GM19463 (cell line): ENCODE measurements around the gene OSBPL1A.
"Not testable (repeated sequence)": the region's sequence is repeated elsewhere in the genome, so short reads cannot be mapped to it uniquely, and the experiment has no call there.

Source experiments
- ATAC-seq: cut with Tn5 transposase; IDR thresholded peaks from one replicate; pipeline ENCODE4 v1.9.1; 2021; ENCODE audit warnings: mild to moderate bottlenecking, moderate library complexity; ENCODE audit not compliant: unreplicated experiment

Gene OSBPL1A

GRCh38 chr18:24398540-24398939 is 916 bp upstream of the OSBPL1A start:
- no peak for ATAC-seq

- ATAC-seq = peak; percentile 18
Observed at GRCh38 chr18:24397131-24397693, 412 bp downstream of the OSBPL1A start.

GRCh38 chr18:24396082-24396633 is 1.5 kb downstream of the OSBPL1A start:
- no peak for ATAC-seq

- no peak for ATAC-seq
Observed at GRCh38 chr18:24395049-24395795, 2.4 kb downstream of the OSBPL1A start.

- ATAC-seq = no peak
Observed at GRCh38 chr18:24388957-24389356, 8.7 kb downstream of the OSBPL1A start.

- ATAC-seq = no peak
Observed at GRCh38 chr18:24386681-24387080, 10.9 kb downstream of the OSBPL1A start.

- no peak for ATAC-seq
Observed at GRCh38 chr18:24381126-24381525, 16.5 kb downstream of the OSBPL1A start.

GRCh38 chr18:24380163-24380747 is 17.4 kb downstream of the OSBPL1A start:
- no peak for ATAC-seq

GRCh38 chr18:24378598-24378997 is 19.0 kb downstream of the OSBPL1A start:
- ATAC-seq = no peak

GRCh38 chr18:24376531-24376930 is 21.1 kb downstream of the OSBPL1A start:
- not testable (repeated sequence) for ATAC-seq

GRCh38 chr18:24373328-24373727 is 24.3 kb downstream of the OSBPL1A start:
- ATAC-seq = no peak

- ATAC-seq = no peak
Observed at GRCh38 chr18:24372279-24372872, 25.2 kb downstream of the OSBPL1A start.

- ATAC-seq = no peak
Observed at GRCh38 chr18:24370120-24370519, 27.5 kb downstream of the OSBPL1A start.

GRCh38 chr18:24369426-24369825 is 28.2 kb downstream of the OSBPL1A start:
- no peak for ATAC-seq

GRCh38 chr18:24368749-24369148 is 28.9 kb downstream of the OSBPL1A start:
- no peak for ATAC-seq

GRCh38 chr18:24366328-24366727 is 31.3 kb downstream of the OSBPL1A start:
- ATAC-seq = no peak

- no peak for ATAC-seq
Observed at GRCh38 chr18:24364177-24364576, 33.4 kb downstream of the OSBPL1A start.

GRCh38 chr18:24362757-24363156 is 34.9 kb downstream of the OSBPL1A start:
- no peak for ATAC-seq

- ATAC-seq = not testable (repeated sequence)
Observed at GRCh38 chr18:24359787-24360530, 37.7 kb downstream of the OSBPL1A start.

GRCh38 chr18:24354278-24354677 is 43.3 kb downstream of the OSBPL1A start:
- no peak for ATAC-seq

GRCh38 chr18:24346254-24346653 is 51.4 kb downstream of the OSBPL1A start:
- ATAC-seq = no peak
